Fibroblast of skin of left quadriceps (primary cell): ENCODE data around the gene FSHR.

Experiments used
- DNase-seq, 2 experiments: peaks; one replicate each; pipeline ENCODE4 v3.0.0-alpha.2; 2013; ENCODE audit warnings: low read depth in 2 of 2

FSHR gene

GRCh38 chr2:49111006-49111405 lies 43.3 kb downstream of the FSHR start:
- no peak for DNase-seq

GRCh38 chr2:49110571-49110970 lies 43.7 kb downstream of the FSHR start:
- no peak for DNase-seq

- DNase-seq: no peak
Observed at GRCh38 chr2:49108851-49109250, 45.5 kb downstream of the FSHR start.

GRCh38 chr2:49108436-49108835 lies 45.9 kb downstream of the FSHR start:
- no peak for DNase-seq

- DNase-seq: no peak
Observed at GRCh38 chr2:49105506-49105905, 48.8 kb downstream of the FSHR start.

- no peak for DNase-seq
Observed at GRCh38 chr2:49102146-49102545, 52.2 kb downstream of the FSHR start.

GRCh38 chr2:49080681-49081080 lies 73.6 kb downstream of the FSHR start:
- DNase-seq: no peak

GRCh38 chr2:49070716-49071115 lies 83.6 kb downstream of the FSHR start:
- no peak for DNase-seq

GRCh38 chr2:49069829-49070228 lies 84.5 kb downstream of the FSHR start:
- no peak for DNase-seq

GRCh38 chr2:49068613-49069012 lies 85.7 kb downstream of the FSHR start:
- DNase-seq: no peak

- no peak for DNase-seq
Observed at GRCh38 chr2:49067971-49068370, 86.3 kb downstream of the FSHR start.

- no peak for DNase-seq
Observed at GRCh38 chr2:49053156-49053555, 101.2 kb downstream of the FSHR start.

- DNase-seq: no peak
Observed at GRCh38 chr2:49050265-49050664, 104.0 kb downstream of the FSHR start.

GRCh38 chr2:49049161-49049560 lies 105.2 kb downstream of the FSHR start:
- DNase-seq: no peak

GRCh38 chr2:49045083-49045482 lies 109.2 kb downstream of the FSHR start:
- no peak for DNase-seq

- no peak for DNase-seq
Observed at GRCh38 chr2:49044350-49045079, 109.8 kb downstream of the FSHR start.

- no peak for DNase-seq
Observed at GRCh38 chr2:49043405-49043982, 110.8 kb downstream of the FSHR start.

GRCh38 chr2:49042488-49042887 lies 111.8 kb downstream of the FSHR start:
- no peak for DNase-seq

- no peak for DNase-seq
Observed at GRCh38 chr2:49041061-49041460, 113.3 kb downstream of the FSHR start.

GRCh38 chr2:49037197-49037596 lies 117.1 kb downstream of the FSHR start:
- DNase-seq: no peak

GRCh38 chr2:49035481-49035880 lies 118.8 kb downstream of the FSHR start:
- no peak for DNase-seq

- DNase-seq: no peak
Observed at GRCh38 chr2:49033394-49034185, 120.7 kb downstream of the FSHR start.

GRCh38 chr2:49032936-49033335 lies 121.4 kb downstream of the FSHR start:
- DNase-seq: no peak
